Measurements from ENCODE around the gene LATS1.

LATS1 gene

DNA sequence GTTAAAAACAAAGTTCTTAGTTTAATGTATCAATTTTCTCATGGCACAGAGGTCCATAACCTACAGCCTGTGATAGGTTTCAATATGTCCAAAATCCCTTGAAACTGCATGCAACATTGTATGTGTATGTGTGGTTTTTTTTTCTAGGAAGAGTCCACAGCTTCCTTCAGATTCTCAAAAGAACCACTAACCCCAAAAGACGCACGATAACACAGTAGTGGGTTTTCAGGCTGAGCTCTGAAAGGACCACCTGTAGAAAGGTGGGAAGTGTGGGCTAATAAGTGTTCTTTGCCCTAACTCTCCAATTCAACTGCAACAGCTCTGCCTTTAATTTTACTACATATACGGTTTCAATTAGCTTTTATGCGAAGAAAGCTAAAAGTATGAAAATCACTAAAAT is 57.9 kb downstream of the LATS1 start:
- no peak for DNase-seq (ENCODE audit: low read depth, low spot score)

DNA sequence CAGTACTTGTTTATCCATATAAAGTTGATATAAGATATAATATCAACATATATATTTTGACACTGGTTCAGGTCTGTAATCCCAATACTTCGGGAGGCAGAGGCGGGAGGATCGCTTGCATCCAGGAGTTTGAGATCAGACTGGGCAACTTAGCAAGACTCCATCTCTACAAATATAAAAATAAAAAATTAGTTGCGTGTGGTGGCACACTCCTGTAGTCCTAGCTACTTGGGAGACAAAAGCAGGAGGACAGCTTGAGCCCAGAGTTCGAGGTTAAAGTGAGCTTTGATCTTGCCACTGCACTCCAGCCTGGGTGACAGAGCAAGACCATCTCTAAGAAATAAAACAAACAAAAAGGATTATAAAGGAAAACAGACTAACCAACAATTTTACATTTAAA is 60.5 kb downstream of the LATS1 start:
- no peak for DNase-seq (ENCODE audit: low read depth, low spot score)

DNA sequence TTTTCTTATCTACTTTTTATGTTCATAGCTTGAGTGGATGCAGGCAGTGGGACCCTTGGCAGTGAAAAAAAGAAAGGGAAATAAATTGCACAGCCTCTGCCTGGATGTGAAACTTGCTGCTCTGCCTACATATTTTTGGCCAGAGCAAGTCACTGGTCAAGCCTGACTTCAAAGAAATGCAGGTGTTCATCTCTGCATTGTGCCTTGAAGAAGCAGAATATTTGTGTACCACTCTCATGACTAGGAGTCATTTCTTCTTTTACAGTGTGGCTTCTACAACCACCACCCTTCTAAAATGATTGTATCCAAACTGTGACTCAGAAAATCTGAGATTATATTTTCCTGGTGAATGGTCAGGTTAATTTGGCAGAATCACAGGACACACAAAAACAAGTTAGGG is 66.8 kb downstream of the LATS1 start:
- DNase-seq (ENCODE audit: low read depth, low spot score) = no peak

GRCh38 chr6:149648148-149649145 is 69.5 kb downstream of the LATS1 start, which contains the start of gene KATNA1:
Gene KATNA1 (minus strand): TSS chr6:149648714. CDS start chr6:149638547, 10,167 bp downstream.
- peak; percentile 72 for DNase-seq (ENCODE audit: low read depth, low spot score)

DNA sequence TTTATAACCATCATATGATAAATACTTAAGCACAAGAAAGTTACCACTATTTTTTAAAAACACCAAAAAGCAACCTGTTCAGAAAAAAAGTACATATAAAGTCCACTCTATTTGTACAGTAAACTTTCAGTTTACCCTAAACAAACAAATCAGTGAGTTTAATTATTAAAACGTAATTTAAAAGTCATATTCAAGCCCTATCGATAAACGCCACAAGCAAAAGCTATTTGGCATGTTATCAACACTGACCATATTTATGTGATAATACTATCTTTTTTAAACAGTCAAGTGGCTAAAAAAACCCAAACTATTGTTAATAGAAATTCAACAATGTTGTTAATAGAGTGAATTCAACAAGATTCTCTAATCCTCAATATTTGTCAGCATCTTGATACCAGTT is 71.3 kb downstream of the LATS1 start:
- DNase-seq (ENCODE audit: low read depth, low spot score) = no peak

- no peak for DNase-seq (ENCODE audit: low read depth, low spot score)
Measured at GRCh38 chr6:149642829-149643580, 74.9 kb downstream of the LATS1 start.

DNA sequence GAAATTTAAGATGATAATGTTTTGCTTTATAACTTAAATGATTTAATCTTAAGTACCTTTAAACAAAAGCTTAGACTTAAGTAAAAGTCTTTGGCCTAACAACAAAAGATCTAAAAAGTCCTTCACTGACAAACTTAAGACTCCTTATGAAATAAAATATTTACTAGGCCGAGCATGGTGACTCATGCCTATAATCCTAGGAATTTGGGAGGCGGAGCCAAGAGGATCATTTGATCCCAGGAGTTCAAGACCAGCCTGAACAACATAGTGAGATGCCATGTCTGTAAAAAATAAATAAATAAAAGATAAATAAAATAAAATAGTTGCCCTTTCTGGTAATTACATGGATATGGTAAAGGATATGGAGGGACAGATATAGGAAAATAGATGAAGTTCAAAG is 81.8 kb downstream of the LATS1 start:
- no peak for DNase-seq (ENCODE audit: low read depth, low spot score)

DNA sequence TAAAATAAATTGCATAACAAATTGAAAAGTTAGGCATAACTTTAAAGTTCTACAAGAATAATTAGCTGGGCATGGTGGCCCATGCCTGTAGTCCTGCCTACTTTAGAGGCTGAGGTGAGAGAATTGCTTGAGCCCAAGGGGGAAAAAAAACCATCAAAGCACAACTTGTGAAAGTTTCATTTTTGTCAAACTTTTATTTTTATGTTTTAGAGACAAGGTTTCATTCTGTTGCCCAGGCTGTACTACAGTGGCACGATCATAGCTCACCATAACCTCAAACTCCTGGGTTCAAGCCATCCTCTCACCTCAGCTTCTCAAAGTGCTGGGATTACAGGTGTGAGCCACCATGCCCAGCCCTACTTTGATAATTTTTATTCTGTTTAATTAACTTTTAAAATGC is 83.6 kb downstream of the LATS1 start:
- no peak for DNase-seq (ENCODE audit: low read depth, low spot score)

DNA sequence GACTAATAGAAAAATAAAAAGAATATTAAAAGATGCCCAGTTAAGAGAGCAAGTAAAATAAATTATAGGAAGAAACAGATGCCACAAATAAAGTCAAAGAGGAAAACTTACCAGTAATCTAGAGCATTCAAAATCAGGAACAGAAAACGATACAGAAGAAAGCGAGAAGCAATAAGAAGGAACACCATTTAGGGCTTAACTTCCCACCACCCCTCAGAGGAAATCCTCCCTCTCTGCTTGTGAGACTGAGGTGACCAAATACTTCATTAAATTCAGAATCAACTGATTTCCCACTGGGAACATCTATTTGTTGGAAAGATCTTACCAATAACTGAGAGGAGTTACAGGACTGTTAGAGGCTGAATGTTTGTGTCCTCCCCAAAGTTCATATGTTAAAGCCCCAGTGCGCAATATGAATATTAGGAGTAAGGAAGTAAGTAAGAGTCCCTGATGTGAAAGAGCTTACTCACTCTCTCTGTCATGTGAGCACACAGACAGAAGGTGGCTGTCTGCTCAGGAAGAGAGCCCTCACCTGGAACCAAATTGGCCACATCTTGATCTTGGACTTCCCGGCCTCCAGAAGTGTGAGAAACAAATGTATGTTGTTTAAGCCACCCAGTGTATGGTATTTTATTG is 88.9 kb downstream of the LATS1 start:
- DNase-seq (ENCODE audit: low read depth, low spot score) = no peak

DNA sequence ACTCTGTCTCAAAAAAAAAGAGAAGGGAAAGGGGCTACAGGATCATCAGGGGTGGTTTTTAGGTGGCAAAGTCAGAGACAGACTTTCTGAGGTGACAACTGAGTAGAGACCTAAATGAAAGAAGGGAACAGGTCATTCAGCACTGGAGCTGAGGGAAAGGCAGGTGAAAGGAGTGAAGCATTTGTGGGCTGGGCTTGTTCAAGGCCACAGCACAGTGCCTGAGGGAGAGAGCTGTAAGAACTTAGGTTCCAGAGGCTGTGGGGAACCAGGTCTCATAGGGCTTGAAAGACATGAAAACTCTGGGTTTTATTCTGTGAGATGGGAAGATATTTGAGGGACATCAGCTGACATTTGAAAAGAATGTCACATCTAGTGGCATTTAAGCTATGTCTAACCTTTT is 90.2 kb downstream of the LATS1 start:
- DNase-seq (ENCODE audit: low read depth, low spot score) = no peak

- no peak for DNase-seq (ENCODE audit: low read depth, low spot score)
Measured at GRCh38 chr6:149615805-149616204, 102.1 kb downstream of the LATS1 start.

- no peak for DNase-seq (ENCODE audit: low read depth, low spot score)
Measured at GRCh38 chr6:149614337-149614736, 103.6 kb downstream of the LATS1 start.

GRCh38 chr6:149608381-149608982 is 109.4 kb downstream of the LATS1 start:
- DNase-seq (ENCODE audit: low read depth, low spot score) = no peak

All from activated CD4-positive, CD25-positive, alpha-beta regulatory T cell treated with anti-CD3 and anti-CD28 coated beads, Interleukin-2, amount 50 U/mL, for 16 hours (primary cell).